GM12801 (cell line): ENCODE measurements around the gene FOXD4.
"Not testable (repeated sequence)": the region's sequence is repeated elsewhere in the genome, so short reads cannot be mapped to it uniquely, and the experiment has no call there.

Experiments used
- CTCF ChIP-seq: IDR thresholded peaks from one replicate; pipeline ENCODE4 v1.5.1; 2011; ENCODE audit warnings: control low read depth; ENCODE audit not compliant: insufficient read length; ENCODE audit errors: extremely low read depth

The FOXD4 gene

DNA sequence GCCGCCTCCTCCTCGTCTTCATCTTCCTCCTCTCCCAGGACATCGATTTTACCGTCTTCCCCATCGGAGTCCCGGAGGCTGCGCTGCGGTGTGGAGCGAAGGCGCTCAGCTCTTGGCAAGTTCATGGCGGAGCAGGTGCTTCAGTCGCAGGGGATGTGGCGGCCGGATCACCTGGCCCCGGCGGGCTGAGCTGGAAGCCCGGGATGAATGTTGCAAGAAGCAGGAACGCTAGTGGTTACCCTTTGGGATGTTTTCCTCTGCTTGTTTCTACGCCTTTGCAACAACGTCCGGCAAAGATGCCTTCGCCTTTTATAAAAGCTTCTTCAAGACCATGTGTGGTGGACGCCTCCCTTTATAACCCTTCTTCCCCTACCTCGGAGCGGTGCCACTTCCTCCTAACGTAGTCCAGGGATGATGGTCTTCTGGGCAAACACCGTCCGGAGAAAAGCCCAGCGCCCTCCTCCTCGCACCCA, at the start of gene FOXD4:
TSS of gene FOXD4 (minus strand) at position 423 of the 473 bp plus-strand sequence. CDS start at position 125, 298 bp downstream.
- TF ChIP-seq CTCF = not testable (repeated sequence)
